Sigmoid colon (tissue), 7 donors: ENCODE data around the gene ENG. TPM values are rescaled to one million over a fixed set of nuclear protein-coding genes. Genes with fewer than 3 reads are reported as not detected.

ENCODE experiments used
- DNase-seq: peaks from one replicate; pipeline ENCODE4 v3.0.0-alpha.2; 2019
- H3K27ac ChIP-seq, 4 donors: fragments of 200-600 bp; sonication (generic); one replicate each; pipeline ENCODE4 v1.5.1; 2016 to 2019; ENCODE audit warnings: mild to moderate bottlenecking in 1 of 4
- H3K27me3 ChIP-seq, 3 donors: fragments of 200-600 bp; sonication (generic); one replicate each; pipeline ENCODE4 v1.5.1; 2019; ENCODE audit warnings: mild to moderate bottlenecking in 1 of 3
- H3K36me3 ChIP-seq, 4 donors: fragments of 200-600 bp; sonication (generic); one replicate each; pipeline ENCODE4 v1.5.1; 2016 to 2019
- H3K4me1 ChIP-seq, 4 donors: fragments of 200-600 bp; sonication (generic); one replicate each; pipeline ENCODE4 v1.5.1; 2017 to 2019
- H3K4me3 ChIP-seq, 4 donors: fragments of 200-600 bp; sonication (generic); one replicate each; pipeline ENCODE4 v1.5.1; 2017 to 2019; ENCODE audit warnings: mild to moderate bottlenecking in 2 of 4, moderate library complexity in 1 of 4
- H3K9me3 ChIP-seq, 4 donors: fragments of 200-600 bp in 3 of 4; sonication (generic) in 3 of 4; one replicate each; pipeline versions ENCODE4 v1.5.1 to v1.6.1; 2013 to 2019
- CTCF ChIP-seq, 4 experiments: fragments of 450-650 bp in 3 of 4; fragments of 200-600 bp in 1 of 4; IDR thresholded peaks; one replicate each; pipeline ENCODE4 v1.5.1; 2016 to 2019; ENCODE audit warnings: antibody characterized with exemption in 4 of 4, mild to moderate bottlenecking in 3 of 4, moderate library complexity in 2 of 4
- EP300 ChIP-seq, 4 donors: sonication (generic); formaldehyde crosslinking; IDR thresholded peaks; one replicate each; pipeline ENCODE4 v1.6.1; 2017; ENCODE audit warnings: antibody characterized with exemption in 4 of 4
- POLR2A ChIP-seq, 2 donors: fragments of 450-650 bp; IDR thresholded peaks; one replicate each; pipeline ENCODE4 v1.6.1; 2016; ENCODE audit warnings: antibody characterized with exemption in 2 of 2, mild to moderate bottlenecking in 2 of 2, moderate library complexity in 2 of 2
- POLR2AphosphoS5 ChIP-seq, 4 donors: sonication (generic); formaldehyde crosslinking; IDR thresholded peaks; one replicate each; pipeline ENCODE4 v1.6.1; 2017; ENCODE audit warnings: antibody characterized with exemption in 4 of 4
- WGBS, 2 donors: extraction: QIAGEN DNeasy Blood & Tissue Kit; methylation state at CpG; one replicate each; pipeline ENCODE4 v1.1.7; 2013; 5-methylcytosine and 5-hydroxymethylcytosine counted together
- intact Hi-C: fragments of 100-400 bp; cut with DNase I; formaldehyde crosslinking; loops from one replicate; pipeline ENCODE4 v1.15.1; 2023
- polyA plus RNA-seq, 3 donors: library from polyadenylated mRNA; stranded (reverse); fragments of 200-250 nt; gene quantifications; one replicate each; pipeline ENCODE4 v1.2.3, GENCODE V29; 2013
- total RNA-seq, 4 donors: library from RNA; depleted of rRNA; stranded (reverse); fragments of >200 nt; gene quantifications; one replicate each; pipeline ENCODE4 v1.1.0, GENCODE V29; 2016
- donor health status: healthy with polysubstance abuse.
- donor health status: Bipolar disorder and iron deficiency.
- donor health status: healthy.

The ENG gene
- total and polyA plus RNA-seq, 7 donors, result 5.4 to 50.4 (median 22.7) TPM

- Histone ChIP-seq H3K4me3 (no peak overlapping the region), H3K36me3 (peaks cover 33 to 93% (median 47%) of the 10 kb centered on the region in 4 donors), H3K27ac (peak overlapping the region in 2 of 4 donors; percentile 7 to 41), H3K4me1 (peaks cover 0 to 13% (median 3%) of the 10 kb centered on the region in 4 donors), H3K9me3 (no peaks in the 10 kb centered on the region), H3K27me3 (no peaks in the 10 kb centered on the region)
- DNase-seq, result no peak
- 95% methylated on average over 10 of the region's 10 CpGs for WGBS, 2 donors
- intact Hi-C loops, result no loop called here
- TF ChIP-seq EP300 (IDR thresholded peaks at IDR 0.05) (no peak), POLR2AphosphoS5 (IDR thresholded peaks at IDR 0.05) (no peak), CTCF (IDR thresholded peaks at IDR 0.05) (no peak), POLR2A (IDR thresholded peaks at IDR 0.05) (no peak)
These were observed 43.9 kb downstream of the ENG start for GRCh38 chr9:127810378-127811187.

DNA sequence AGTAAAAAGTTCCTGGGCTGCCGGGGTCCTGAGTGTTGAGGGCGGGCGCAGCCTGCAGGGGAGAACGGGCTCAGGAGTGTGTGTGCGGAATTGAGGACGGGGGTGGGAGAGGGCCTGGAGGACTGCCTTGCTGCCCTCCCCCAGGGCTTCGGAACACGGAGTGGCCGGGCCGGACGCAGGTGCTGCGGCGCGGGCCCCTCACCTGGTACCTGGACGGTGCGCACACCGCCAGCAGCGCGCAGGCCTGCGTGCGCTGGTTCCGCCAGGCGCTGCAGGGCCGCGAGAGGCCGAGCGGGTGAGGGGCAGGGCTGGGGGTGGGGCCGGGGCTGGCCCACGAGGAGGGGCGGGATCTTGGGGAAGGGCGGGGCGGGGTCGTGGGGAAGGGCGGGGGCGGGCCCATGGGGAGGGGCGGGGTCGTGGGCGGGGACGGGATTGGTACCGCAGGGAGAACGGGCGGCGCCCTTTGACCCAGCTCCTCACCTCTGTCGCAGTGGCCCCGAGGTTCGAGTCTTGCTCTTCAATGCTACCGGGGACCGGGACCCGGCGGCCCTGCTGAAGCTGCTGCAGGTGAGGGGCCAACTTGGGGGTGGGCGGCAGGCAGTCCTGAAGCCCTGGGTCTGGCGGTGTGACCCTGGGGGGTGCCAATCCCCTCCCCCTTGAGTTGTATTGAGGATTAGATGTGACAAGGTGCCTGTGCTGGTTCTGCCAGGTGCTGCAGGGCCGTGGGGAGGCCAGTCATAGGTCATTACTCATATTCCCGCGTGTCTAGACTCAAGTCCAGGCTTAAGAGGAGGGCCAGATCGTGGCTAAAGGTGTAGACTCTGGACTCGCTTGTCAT, 44.7 kb downstream of the ENG start:
- peak overlapping the region in 2 of 4 donors; percentile 7 to 41 for H3K27ac ChIP-seq
- peaks cover 33 to 93% (median 39%) of the 10 kb centered on the region in 4 donors for H3K36me3 ChIP-seq
- H3K27me3 ChIP-seq, result no peaks in the 10 kb centered on the region
- H3K4me1 ChIP-seq, result peaks cover 0 to 14% (median 5%) of the 10 kb centered on the region in 4 donors
- DNase-seq, result no peak
- 26 to 52% methylated on average over 57 of the region's 57 CpGs for WGBS, 2 donors
- intact Hi-C loops, result no loop called here
- peak overlapping the region in 1 of 4 donors; percentile 10 for H3K4me3 ChIP-seq
- no peak for TF ChIP-seq POLR2AphosphoS5 (IDR thresholded peaks at IDR 0.05)
- no peak for TF ChIP-seq POLR2A (IDR thresholded peaks at IDR 0.05)
- TF ChIP-seq CTCF (IDR thresholded peaks at IDR 0.05), result no peak
- TF ChIP-seq EP300 (IDR thresholded peaks at IDR 0.05), result no peak
- no peaks in the 10 kb centered on the region for H3K9me3 ChIP-seq

GRCh38 chr9:127809002-127809539, 45.4 kb downstream of the ENG start:
- Histone ChIP-seq H3K4me1 (peaks cover 0 to 21% (median 12%) of the 10 kb centered on the region in 4 donors), H3K4me3 (peak overlapping the region in 1 of 4 donors; percentile 10), H3K9me3 (no peaks in the 10 kb centered on the region), H3K27ac (peak overlapping the region in 1 of 4 donors; percentile 41), H3K36me3 (peaks cover 26 to 89% (median 36%) of the 10 kb centered on the region in 4 donors), H3K27me3 (no peaks in the 10 kb centered on the region)
- TF ChIP-seq POLR2AphosphoS5 (IDR thresholded peaks at IDR 0.05), result no peak
- no peak for TF ChIP-seq POLR2A (IDR thresholded peaks at IDR 0.05)
- TF ChIP-seq EP300 (IDR thresholded peaks at IDR 0.05), result no peak
- TF ChIP-seq CTCF (IDR thresholded peaks at IDR 0.05), result no peak
- intact Hi-C loops, result no loop called here
- DNase-seq, result no peak
- WGBS, 2 donors, result 50 to 82% methylated on average over 9 of the region's 9 CpGs

DNA sequence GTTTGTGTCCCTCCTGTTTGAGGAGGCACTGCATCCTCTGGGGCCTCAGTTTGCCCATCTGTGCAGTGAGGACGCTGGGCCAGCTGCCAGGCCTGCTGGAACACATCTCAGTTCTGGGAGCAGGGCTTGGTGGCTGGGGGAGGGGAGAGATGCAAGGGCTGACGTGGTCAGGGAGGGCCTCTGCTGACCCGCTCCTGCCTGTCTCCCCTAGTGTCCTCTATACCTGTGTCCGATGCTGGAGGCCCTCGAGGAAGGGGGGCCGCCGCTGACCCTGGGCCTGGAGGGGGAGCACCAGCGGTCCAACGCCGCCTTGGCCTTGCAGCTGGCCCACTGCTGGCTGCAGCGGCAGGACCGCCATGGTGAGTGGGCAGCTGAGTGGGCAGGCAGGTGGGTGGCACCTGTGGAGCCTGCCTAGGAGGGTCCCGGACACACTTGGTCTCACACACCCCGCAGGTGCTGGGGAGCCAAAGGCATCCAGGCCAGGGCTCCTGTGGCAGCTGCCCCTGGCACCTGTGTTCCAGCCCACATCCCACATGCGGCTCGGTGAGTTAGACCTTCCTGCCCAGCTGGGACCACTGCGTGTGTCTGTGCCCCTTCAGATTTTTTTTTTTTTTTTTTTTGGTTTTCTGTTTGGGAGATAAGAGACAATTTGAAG, 46.0 kb downstream of the ENG start:
- no peak for DNase-seq
- 85 to 93% methylated on average over 17 of the region's 17 CpGs for WGBS, 2 donors
- intact Hi-C loops, result no loop called here
- H3K4me1 ChIP-seq, result peaks cover 0 to 27% (median 18%) of the 10 kb centered on the region in 4 donors
- no peak overlapping the region for H3K27ac ChIP-seq
- TF ChIP-seq CTCF (IDR thresholded peaks at IDR 0.05) (no peak), POLR2AphosphoS5 (IDR thresholded peaks at IDR 0.05) (no peak), EP300 (IDR thresholded peaks at IDR 0.05) (no peak), POLR2A (IDR thresholded peaks at IDR 0.05) (no peak)
- peaks cover 20 to 83% (median 31%) of the 10 kb centered on the region in 4 donors for H3K36me3 ChIP-seq
- no peak overlapping the region for H3K4me3 ChIP-seq
- H3K9me3 ChIP-seq, result no peaks in the 10 kb centered on the region
- no peaks in the 10 kb centered on the region for H3K27me3 ChIP-seq
